Liver (tissue), 9 donors: Measurements from ENCODE around the gene ZNF165. TPM values are rescaled to one million over a fixed set of nuclear protein-coding genes. Genes with fewer than 3 reads are reported as not detected.
"Not testable (repeated sequence)": the region's sequence is repeated elsewhere in the genome, so short reads cannot be mapped to it uniquely, and the experiment has no call there.

Experiments used
- DNase-seq: peaks from one replicate; pipeline ENCODE4 v3.0.0-alpha.2; 2017; ENCODE audit warnings: low spot score
- H3K27ac ChIP-seq, 2 donors: one replicate each; pipeline ENCODE4 v1.7.0; 2013; ENCODE audit warnings: inconsistent platforms in 2 of 2, low read length in 2 of 2, control low read depth in 1 of 2, low read depth in 1 of 2, mild to moderate bottlenecking in 1 of 2
- H3K27me3 ChIP-seq, 4 donors: one replicate each; pipeline versions ENCODE4 v1.6.1 to v1.7.0; 2013; ENCODE audit warnings: low read length in 3 of 4, inconsistent platforms in 1 of 4, mild to moderate bottlenecking in 1 of 4, moderate library complexity in 1 of 4; ENCODE audit not compliant: control insufficient read depth in 4 of 4, insufficient read depth in 4 of 4
- H3K36me3 ChIP-seq, 4 donors: one replicate each; pipeline versions ENCODE4 v1.6.1 to v1.7.0; 2013; ENCODE audit warnings: low read length in 3 of 4, mild to moderate bottlenecking in 3 of 4, low read depth in 1 of 4, moderate library complexity in 1 of 4; ENCODE audit not compliant: control insufficient read depth in 4 of 4, insufficient read depth in 3 of 4
- H3K4me1 ChIP-seq, 4 donors: one replicate each; pipeline versions ENCODE4 v1.6.1 to v1.7.0; 2013; ENCODE audit warnings: low read length in 3 of 4, mild to moderate bottlenecking in 3 of 4, moderate library complexity in 1 of 4; ENCODE audit not compliant: control insufficient read depth in 4 of 4, insufficient read depth in 4 of 4
- H3K4me3 ChIP-seq, 3 donors: one replicate each; pipeline versions ENCODE4 v1.6.1 to v1.7.0; 2013; ENCODE audit warnings: low read length in 3 of 3, control low read depth in 1 of 3, low read depth in 1 of 3, mild to moderate bottlenecking in 1 of 3
- H3K9ac ChIP-seq, 2 donors: one replicate each; pipeline ENCODE4 v1.7.0; 2013; ENCODE audit warnings: low read length in 2 of 2, mild to moderate bottlenecking in 2 of 2, moderate library complexity in 2 of 2, control low read depth in 1 of 2, low read depth in 1 of 2
- H3K9me3 ChIP-seq, 4 donors: one replicate each; pipeline versions ENCODE4 v1.6.1 to v1.7.0; 2013; ENCODE audit warnings: low read length in 3 of 4; ENCODE audit not compliant: control insufficient read depth in 4 of 4
- ATF3 ChIP-seq: IDR thresholded peaks from 2 replicates; pipeline ENCODE4 v1.6.1; 2016; ENCODE audit warnings: antibody characterized with exemption
- CTCF ChIP-seq: fragments of 150-350 bp; IDR thresholded peaks from 2 replicates; pipeline ENCODE4 v1.5.1; 2017; ENCODE audit warnings: improper control_type of control experiment, low read depth, low read length; ENCODE audit not compliant: missing input control
- EGR1 ChIP-seq, 2 donors: IDR thresholded peaks; 2 replicates each; pipeline ENCODE4 v1.6.1; 2016 to 2018; ENCODE audit warnings: antibody characterized with exemption in 2 of 2, low read depth in 2 of 2
- FOXA1 ChIP-seq: IDR thresholded peaks from 2 replicates; pipeline ENCODE4 v1.6.1; 2016; ENCODE audit warnings: antibody characterized with exemption
- FOXA2 ChIP-seq: IDR thresholded peaks from 2 replicates; pipeline ENCODE4 v1.6.1; 2016; ENCODE audit warnings: antibody characterized with exemption
- GABPA ChIP-seq, 2 donors: IDR thresholded peaks in 1 of 2; conservative IDR thresholded peaks in 1 of 2; 2 replicates each; pipeline ENCODE4 v1.6.1; 2016; ENCODE audit warnings: antibody characterized with exemption in 2 of 2, mild to moderate bottlenecking in 1 of 2, moderate library complexity in 1 of 2
- HNF4A ChIP-seq, 2 donors: conservative IDR thresholded peaks; 2 replicates each; pipeline ENCODE4 v1.6.1; 2016; ENCODE audit warnings: antibody characterized with exemption in 2 of 2, mild to moderate bottlenecking in 2 of 2
- JUND ChIP-seq, 2 donors: IDR thresholded peaks; 2 replicates each; pipeline ENCODE4 v1.6.1; 2016; ENCODE audit warnings: antibody characterized with exemption in 2 of 2
- MAX ChIP-seq: IDR thresholded peaks from 2 replicates; pipeline ENCODE4 v1.6.1; 2016; ENCODE audit warnings: antibody characterized with exemption
- NR2F2 ChIP-seq: IDR thresholded peaks from 2 replicates; pipeline ENCODE4 v1.6.1; 2016; ENCODE audit warnings: antibody characterized with exemption
- RAD21 ChIP-seq, 2 donors: IDR thresholded peaks; 2 replicates each; pipeline ENCODE4 v1.6.1; 2016; ENCODE audit warnings: antibody characterized with exemption in 2 of 2, mild to moderate bottlenecking in 2 of 2
- REST ChIP-seq: IDR thresholded peaks from 2 replicates; pipeline ENCODE4 v1.6.1; 2016; ENCODE audit warnings: antibody characterized with exemption, mild to moderate bottlenecking
- RXRA ChIP-seq, 2 donors: IDR thresholded peaks; 2 replicates each; pipeline ENCODE4 v1.6.1; 2017 to 2018; ENCODE audit warnings: antibody characterized with exemption in 2 of 2, mild to moderate bottlenecking in 1 of 2
- SP1 ChIP-seq: IDR thresholded peaks from 2 replicates; pipeline ENCODE4 v1.6.1; 2018; ENCODE audit warnings: antibody characterized with exemption, mild to moderate bottlenecking
- TAF1 ChIP-seq: conservative IDR thresholded peaks from 2 replicates; pipeline ENCODE4 v1.6.1; 2016; ENCODE audit warnings: antibody characterized with exemption, mild to moderate bottlenecking
- YY1 ChIP-seq: IDR thresholded peaks from 2 replicates; pipeline ENCODE4 v1.6.1; 2016; ENCODE audit warnings: antibody characterized with exemption, mild to moderate bottlenecking
- ZBTB33 ChIP-seq: IDR thresholded peaks from 2 replicates; pipeline ENCODE4 v1.6.1; 2016; ENCODE audit warnings: antibody characterized with exemption
- WGBS: extraction: QIAGEN DNeasy Blood & Tissue Kit; methylation state at CpG from one replicate; pipeline ENCODE4 v1.1.7; 2013; 5-methylcytosine and 5-hydroxymethylcytosine counted together
- polyA plus RNA-seq, 2 donors: library from polyadenylated mRNA; stranded (reverse) in 1 of 2; unstranded in 1 of 2; fragments of 200-250 nt in 1 of 2; fragments of >200 nt in 1 of 2; fragmentation: Nextera tagmentation in 1 of 2; extraction: Ambion mirVana in 1 of 2; gene quantifications; one replicate each; pipeline versions ENCODE4 v1.2.1 to v1.2.3, GENCODE V29; 2013 to 2015
- total RNA-seq, 2 donors: library from RNA; depleted of rRNA; stranded (reverse); fragments of >200 nt; gene quantifications; one replicate each; pipeline ENCODE4 v1.2.3, GENCODE V29; 2014
- donor health status: healthy.
- donor health status: healthy.
- donor health status: healthy.
- donor health status: healthy.
- donor health status: healthy.

The ZNF165 gene
- total RNA-seq, result 1 to 10 TPM in 1 of 2 donors, under 1 TPM in 1; 0.51 to 1.3 TPM
- polyA plus RNA-seq, result under 1 TPM; 0.54 to 0.62 TPM

- DNase-seq, H3K27me3 ChIP-seq, H3K9me3 ChIP-seq, H3K36me3 ChIP-seq: not testable (repeated sequence)
- Histone ChIP-seq H3K9ac (peak within 1 kb of the TSS; percentile 83 to 91), H3K4me3 (peak within 1 kb of the TSS; percentile 62 to 94 (median 84)), H3K27ac (peak within 1 kb of the TSS; percentile 81 to 82), H3K4me1 (peaks cover 2 to 10% (median 5%) of the 10 kb centered on the region in 4 donors)
- WGBS, result 2% methylated on average over 15 of the region's 15 CpGs
These were observed at the start of gene ZNF165 for GRCh38 chr6:28080381-28080630. Gene ZNF165, plus strand, starts transcription at chr6:28080568. Its CDS starts 4,913 bp downstream, at chr6:28085481.

- Histone ChIP-seq H3K9me3 (no peaks in the 10 kb centered on the region), H3K27me3 (peaks cover 0 to 4% (median 0%) of the 10 kb centered on the region in 4 donors), H3K4me1 (no peaks in the 10 kb centered on the region), H3K27ac (no peak overlapping the region), H3K9ac (no peak overlapping the region), H3K36me3 (no peaks in the 10 kb centered on the region), H3K4me3 (no peak overlapping the region)
- DNase-seq, result no peak
- WGBS, result 89% methylated on average over 4 of the region's 4 CpGs
- TF ChIP-seq TAF1, result no peak
- no peak for TF ChIP-seq EGR1 (IDR thresholded peaks at IDR 0.05; ENCODE audit: low read depth in 2 of 2)
- TF ChIP-seq NR2F2, result no peak
- no peak for TF ChIP-seq FOXA1
- no peak for TF ChIP-seq RXRA (IDR thresholded peaks at IDR 0.05)
- TF ChIP-seq FOXA2, result no peak
- TF ChIP-seq MAX, result no peak
- no peak for TF ChIP-seq ATF3
- no peak for TF ChIP-seq CTCF
- no peak for TF ChIP-seq GABPA (IDR thresholded peaks at IDR 0.05 in 1 of 2, conservative IDR thresholded peaks at IDR 0.05 in 1 of 2)
These were observed 26.8 kb upstream of the ZNF165 start for GRCh38 chr6:28053584-28053983.

GRCh38 chr6:28060405-28060804 lies 20.0 kb upstream of the ZNF165 start:
- no peak overlapping the region for H3K4me3 ChIP-seq

GRCh38 chr6:28064272-28064671 lies 16.1 kb upstream of the ZNF165 start:
- no peaks in the 10 kb centered on the region for H3K9me3 ChIP-seq
- WGBS, result 71% methylated on average over 3 of the region's 3 CpGs
- no peaks in the 10 kb centered on the region for H3K36me3 ChIP-seq
- peaks cover 0 to 7% (median under 1%) of the 10 kb centered on the region in 4 donors for H3K27me3 ChIP-seq
- H3K4me1 ChIP-seq, result no peaks in the 10 kb centered on the region
- DNase-seq, result no peak
- H3K4me3 ChIP-seq, result no peak overlapping the region
- H3K9ac ChIP-seq, result no peak overlapping the region
- H3K27ac ChIP-seq, result no peak overlapping the region
- TF ChIP-seq EGR1 (IDR thresholded peaks at IDR 0.05; ENCODE audit: low read depth in 2 of 2) (no peak), JUND (IDR thresholded peaks at IDR 0.05) (no peak), RAD21 (IDR thresholded peaks at IDR 0.05) (no peak), YY1 (no peak), NR2F2 (no peak), HNF4A (conservative IDR thresholded peaks at IDR 0.05) (no peak), SP1 (no peak), MAX (no peak), REST (no peak), ZBTB33 (no peak), TAF1 (no peak)

More at GRCh38 chr6:28060405-28060804, 20.0 kb upstream of the ZNF165 start:
- Histone ChIP-seq H3K4me1 (no peaks in the 10 kb centered on the region), H3K9me3 (no peaks in the 10 kb centered on the region), H3K36me3 (no peaks in the 10 kb centered on the region), H3K27ac (no peak overlapping the region), H3K27me3 (peaks cover 0 to 4% (median 0%) of the 10 kb centered on the region in 4 donors), H3K9ac (no peak overlapping the region)
- no peak for DNase-seq
- no peak for TF ChIP-seq EGR1 (IDR thresholded peaks at IDR 0.05; ENCODE audit: low read depth in 2 of 2)
- 41% methylated on average over 2 of the region's 2 CpGs for WGBS
